Gastrocnemius medialis (tissue), 4 donors: Measurements from ENCODE around the gene ZNF700.
"Not testable (repeated sequence)": the region's sequence is repeated elsewhere in the genome, so short reads cannot be mapped to it uniquely, and the experiment has no call there.

Experiments
- CTCF ChIP-seq, 5 experiments: fragments of 450-650 bp in 3 of 5; fragments of 200-600 bp in 2 of 5; sonication (generic) in 2 of 5; IDR thresholded peaks in 4 of 5; conservative IDR thresholded peaks in 1 of 5; 1 replicate in 4 of 5; 2 replicates in 1 of 5; pipeline ENCODE4 v1.5.1; 2016 to 2019; ENCODE audit warnings: antibody characterized with exemption in 5 of 5, mild to moderate bottlenecking in 3 of 5, moderate library complexity in 3 of 5
- POLR2A ChIP-seq, 2 donors: fragments of 450-650 bp; IDR thresholded peaks; one replicate each; pipeline ENCODE4 v1.6.1; 2017; ENCODE audit warnings: antibody characterized with exemption in 2 of 2, mild to moderate bottlenecking in 2 of 2, moderate library complexity in 2 of 2

- not testable (repeated sequence) for TF ChIP-seq CTCF (IDR thresholded peaks at IDR 0.05 in 4 of 5, conservative IDR thresholded peaks at IDR 0.05 in 1 of 5); POLR2A (IDR thresholded peaks at IDR 0.05)
These were observed 10.9 kb downstream of the ZNF700 start for GRCh38 chr19:11935829-11936228.
